Stomach (tissue), 4 donors: ENCODE data around the gene FBLN7.

Source experiments
- CTCF ChIP-seq, 7 experiments: fragments of 450-650 bp in 4 of 7; fragments of 200-600 bp in 3 of 7; sonication (generic) in 3 of 7; IDR thresholded peaks; one replicate each; pipeline ENCODE4 v1.5.1; 2016 to 2019; ENCODE audit warnings: antibody characterized with exemption in 7 of 7, control low read depth in 2 of 7, mild to moderate bottlenecking in 1 of 7
- POLR2A ChIP-seq, 4 donors: fragments of 450-650 bp; IDR thresholded peaks; one replicate each; pipeline ENCODE4 v1.6.1; 2016; ENCODE audit warnings: antibody characterized with exemption in 4 of 4, control low read depth in 2 of 4, mild to moderate bottlenecking in 1 of 4, moderate library complexity in 1 of 4

- TF ChIP-seq CTCF (IDR thresholded peaks at IDR 0.05) (no peak), POLR2A (IDR thresholded peaks at IDR 0.05) (no peak)
Observed at GRCh38 chr2:112149194-112149593, 11.0 kb downstream of the FBLN7 start.
